Osteoblast (primary cell): ENCODE results near the gene PHYH. TPM values are rescaled to one million over a fixed set of nuclear protein-coding genes. Genes with fewer than 3 reads are reported as not detected.

Experiments used
- DNase-seq: peaks from one replicate; pipeline ENCODE4 v3.0.0; 2011; ENCODE audit warnings: low spot score, mixed read lengths; ENCODE audit not compliant: insufficient read length; ENCODE audit errors: missing footprints
- H2AFZ ChIP-seq: 2 replicates; pipeline ENCODE4 v1.6.0; 2011; ENCODE audit warnings: mild to moderate bottlenecking, low read length
- H3K27ac ChIP-seq: 2 replicates; pipeline ENCODE4 v1.5.1; 2011; ENCODE audit warnings: mild to moderate bottlenecking, low read depth, low read length, moderate library complexity
- H3K27me3 ChIP-seq: 2 replicates; pipeline ENCODE4 v1.6.0; 2012; ENCODE audit warnings: mild to moderate bottlenecking, control low read depth, inconsistent platforms, low read length, moderate library complexity; ENCODE audit not compliant: insufficient read depth
- H3K36me3 ChIP-seq: 2 replicates; pipeline ENCODE4 v1.5.1; 2011; ENCODE audit warnings: mild to moderate bottlenecking, low read length, control low read depth, moderate library complexity; ENCODE audit not compliant: insufficient read depth
- H3K4me1 ChIP-seq: 2 replicates; pipeline ENCODE4 v1.5.1; 2011; ENCODE audit warnings: mild to moderate bottlenecking, low read length, control low read depth, moderate library complexity; ENCODE audit not compliant: insufficient read depth
- H3K4me2 ChIP-seq: 2 replicates; pipeline ENCODE4 v1.6.0; 2011; ENCODE audit warnings: mild to moderate bottlenecking, low read length; ENCODE audit not compliant: insufficient read depth
- H3K4me3 ChIP-seq: fragments of 200-600 bp; sonication (generic); 3 replicates; pipeline ENCODE4 v1.5.1; 2012; ENCODE audit warnings: mild to moderate bottlenecking, low read length, inconsistent platforms; ENCODE audit not compliant: insufficient read depth
- H3K79me2 ChIP-seq: 2 replicates; pipeline ENCODE4 v1.6.0; 2012; ENCODE audit warnings: mild to moderate bottlenecking, low read length, control low read depth, inconsistent platforms; ENCODE audit not compliant: insufficient read depth
- H3K9me3 ChIP-seq: 2 replicates; pipeline ENCODE4 v1.5.1; 2011; ENCODE audit warnings: low read depth, low read length, control low read depth
- H4K20me1 ChIP-seq: 2 replicates; pipeline ENCODE4 v1.6.0; 2012; ENCODE audit warnings: mild to moderate bottlenecking, low read length, control low read depth; ENCODE audit not compliant: insufficient read depth
- CTCF ChIP-seq: IDR thresholded peaks from 2 replicates; pipeline ENCODE4 v1.5.1; 2011; ENCODE audit warnings: mild to moderate bottlenecking, low read depth, low read length, moderate library complexity; ENCODE audit errors: extremely low read depth
- total RNA-seq: library from RNA; depleted of rRNA; stranded (reverse); fragments of >200 nt; gene quantifications from 2 replicates; pipeline ENCODE4 v1.2.3, GENCODE V29; 2012

Gene PHYH
- total RNA-seq, result 28.6 and 38.9 TPM in 2 replicates

GRCh38 chr10:13299437-13300287, at the start of gene PHYH:
TSS of gene PHYH (minus strand) at chr10:13300064. CDS start at chr10:13300042, 22 bp downstream.
- Histone ChIP-seq H3K4me1 (peaks cover 8% of the 10 kb centered on the region), H3K36me3 (peaks cover 3% of the 10 kb centered on the region), H3K27ac (peak within 1 kb of the TSS; percentile 87), H4K20me1 (no peaks in the 10 kb centered on the region), H3K9me3 (no peaks in the 10 kb centered on the region), H3K79me2 (peaks cover 5% of the 10 kb centered on the region), H3K4me2 (peak within 1 kb of the TSS; percentile 95), H3K4me3 (peak within 1 kb of the TSS; percentile 75), H3K27me3 (no peaks in the 10 kb centered on the region), H2AFZ (peak within 1 kb of the TSS; percentile 91)
- no peak for TF ChIP-seq CTCF
- peak; percentile 98 for DNase-seq

- no peaks in the 10 kb centered on the region for H3K9me3 ChIP-seq
- H2AFZ ChIP-seq, result peak within 1 kb of the TSS; percentile 87
- no peak for TF ChIP-seq CTCF
- H3K27ac ChIP-seq, result peak within 1 kb of the TSS; percentile 82
- peak within 1 kb of the TSS; percentile 83 for H3K4me3 ChIP-seq
- peak; percentile 96 for DNase-seq
- peaks cover 31% of the 10 kb centered on the region for H3K27me3 ChIP-seq
- H3K4me1 ChIP-seq, result peaks cover 31% of the 10 kb centered on the region
- peaks cover 3% of the 10 kb centered on the region for H3K36me3 ChIP-seq
- peak within 1 kb of the TSS; percentile 97 for H3K4me2 ChIP-seq
- H4K20me1 ChIP-seq, result peaks cover 5% of the 10 kb centered on the region
- peaks cover 33% of the 10 kb centered on the region for H3K79me2 ChIP-seq
Observed at GRCh38 chr10:13348216-13349017, 48.6 kb upstream of the PHYH start, which contains the start of gene SEPHS1. TSS of gene SEPHS1 (minus strand) at chr10:13348293. CDS start at chr10:13344950, 3,343 bp downstream.

GRCh38 chr10:13347500-13348156, 47.8 kb upstream of the PHYH start:
- peaks cover 41% of the 10 kb centered on the region for H3K79me2 ChIP-seq
- peaks cover 24% of the 10 kb centered on the region for H3K27me3 ChIP-seq
- peak; percentile 97 for DNase-seq
- peaks cover 5% of the 10 kb centered on the region for H4K20me1 ChIP-seq
- H3K4me2 ChIP-seq, result no peak overlapping the region
- H3K9me3 ChIP-seq, result no peaks in the 10 kb centered on the region
- no peak for TF ChIP-seq CTCF
- peaks cover 3% of the 10 kb centered on the region for H3K36me3 ChIP-seq
- H3K4me3 ChIP-seq, result peak overlapping the region; percentile 83
- H3K4me1 ChIP-seq, result peaks cover 31% of the 10 kb centered on the region
- peak overlapping the region; percentile 33 for H3K27ac ChIP-seq
- no peak overlapping the region for H2AFZ ChIP-seq
